DMS79 treated with DMSO at 0.1 percent for 48 hours (cell line): Measurements from ENCODE around the gene NTM.
"Not testable (repeated sequence)": the region's sequence is repeated elsewhere in the genome, so short reads cannot be mapped to it uniquely, and the experiment has no call there.

ENCODE experiments used
- DNase-seq: peaks from one replicate; lab custom pipeline; 2025; lab: John Stamatoyannopoulos, UW

Gene NTM

DNA sequence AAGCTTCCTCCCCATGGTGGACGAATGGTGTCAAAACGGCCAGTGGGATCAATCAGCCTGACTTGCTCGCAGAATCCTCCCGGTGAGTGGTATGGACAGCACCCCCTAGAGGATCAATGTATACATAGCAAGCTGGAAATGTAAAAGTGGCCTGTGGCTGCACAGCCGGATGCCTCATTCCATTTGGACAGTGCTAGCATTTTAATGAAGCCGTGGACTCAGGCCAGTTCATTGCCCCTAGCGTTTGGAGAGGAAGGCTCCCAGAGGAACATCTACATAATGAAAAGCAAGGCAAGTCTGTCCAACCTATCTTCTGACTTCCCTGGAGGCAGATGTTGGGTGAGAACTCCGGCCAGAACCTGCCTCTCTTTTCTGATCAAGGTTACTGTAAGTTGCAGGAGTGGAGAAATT, 942.3 kb downstream of the NTM start:
- DNase-seq: no peak

DNA sequence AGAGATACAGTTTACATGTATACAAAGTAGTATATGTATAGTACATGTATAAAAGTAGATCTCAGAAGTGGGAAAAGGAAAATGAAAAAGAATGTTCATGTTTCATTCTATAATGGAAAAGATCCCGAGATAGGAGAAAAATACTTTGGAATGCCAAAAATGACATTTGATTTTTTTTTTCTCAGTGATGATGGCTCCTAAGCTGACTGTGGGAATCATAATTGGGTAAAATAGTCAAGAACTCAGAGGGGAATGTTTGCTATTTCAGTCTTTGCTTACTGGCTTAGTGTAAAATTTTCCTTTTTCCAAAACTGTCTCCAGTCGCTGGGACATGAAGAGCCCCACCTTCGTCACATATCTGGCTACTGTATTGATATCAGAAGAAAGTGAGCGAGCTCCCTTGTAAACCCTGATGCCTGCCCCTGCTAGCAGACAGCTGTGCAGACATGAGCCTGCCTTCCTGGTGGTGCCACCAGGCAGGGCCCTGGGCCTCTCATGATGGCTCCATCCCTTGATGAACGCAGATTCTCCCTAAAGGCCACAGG, 944.6 kb downstream of the NTM start:
- DNase-seq: no peak

DNA sequence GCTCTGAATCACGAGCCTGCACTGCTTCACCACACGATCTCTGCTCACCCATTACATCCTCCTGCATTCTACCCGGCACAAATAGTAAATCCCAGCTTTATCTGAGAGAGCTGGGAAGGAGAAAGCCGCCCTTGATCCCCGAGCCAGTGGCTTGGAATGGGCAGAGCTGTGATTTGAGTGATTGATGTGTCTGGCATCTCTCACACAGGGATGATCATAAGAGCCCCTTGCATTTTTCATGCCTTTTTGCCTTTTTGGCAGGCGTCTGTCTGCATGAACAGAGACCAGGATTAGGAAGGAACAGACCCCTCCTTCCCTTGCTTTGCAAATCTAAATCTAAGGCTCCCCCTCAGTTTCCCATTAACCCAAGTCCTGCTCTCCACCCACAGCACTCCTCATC, 945.3 kb downstream of the NTM start:
- no peak for DNase-seq

DNA sequence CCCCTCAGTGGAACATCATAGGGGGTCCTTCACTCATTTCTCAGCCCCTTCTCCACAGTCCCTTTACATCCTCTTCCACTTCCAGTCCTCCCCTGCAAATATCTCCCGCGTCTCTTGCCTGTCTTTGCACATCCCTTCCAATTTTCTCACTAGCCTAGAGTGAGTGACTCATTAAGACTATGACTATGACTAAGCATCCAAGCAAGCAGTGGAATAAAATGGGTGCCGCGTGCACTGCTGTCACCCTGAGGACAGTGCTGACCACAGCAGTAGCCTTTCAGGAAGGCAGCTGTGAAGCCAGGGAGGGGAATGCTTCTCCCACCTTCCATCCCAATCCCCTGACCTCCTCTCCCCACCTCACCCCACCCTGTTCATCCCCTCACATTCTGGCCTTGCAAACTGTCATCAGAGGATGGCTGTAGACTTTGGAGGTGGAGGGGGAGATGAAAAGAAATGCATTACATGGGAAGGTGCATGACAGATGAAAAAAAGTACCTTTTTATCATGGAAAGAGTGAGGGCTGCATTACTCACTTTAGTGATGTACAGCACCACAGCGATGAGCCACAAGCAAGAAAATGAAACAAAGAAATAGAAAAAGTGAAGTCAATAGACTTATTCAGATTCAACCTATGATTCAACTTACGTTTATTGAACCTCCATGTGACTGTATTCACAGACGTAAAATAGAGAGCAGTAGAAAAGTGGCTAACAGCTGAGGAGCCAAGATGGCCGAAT, 948.2 kb downstream of the NTM start:
- no peak for DNase-seq

DNA sequence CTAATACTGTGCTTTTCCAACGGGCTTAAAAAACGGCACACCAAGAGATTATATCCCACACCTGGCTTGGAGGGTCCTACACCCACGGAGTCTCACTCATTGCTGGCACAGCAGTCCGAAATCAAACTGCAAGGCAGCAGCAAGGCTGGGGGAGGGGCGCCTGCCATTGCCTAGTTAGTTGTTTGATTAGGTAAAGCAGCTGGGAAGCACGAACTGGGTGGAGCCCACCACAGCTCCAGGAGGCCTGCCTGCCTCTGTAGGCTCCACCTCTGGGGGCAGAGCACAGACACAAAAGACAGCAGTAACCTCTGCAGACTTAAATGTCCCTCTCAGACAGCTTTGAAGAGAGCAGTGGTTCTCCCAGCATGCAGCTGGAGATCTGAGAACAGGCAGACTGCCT, 949.0 kb downstream of the NTM start:
- DNase-seq: not testable (repeated sequence)

DNA sequence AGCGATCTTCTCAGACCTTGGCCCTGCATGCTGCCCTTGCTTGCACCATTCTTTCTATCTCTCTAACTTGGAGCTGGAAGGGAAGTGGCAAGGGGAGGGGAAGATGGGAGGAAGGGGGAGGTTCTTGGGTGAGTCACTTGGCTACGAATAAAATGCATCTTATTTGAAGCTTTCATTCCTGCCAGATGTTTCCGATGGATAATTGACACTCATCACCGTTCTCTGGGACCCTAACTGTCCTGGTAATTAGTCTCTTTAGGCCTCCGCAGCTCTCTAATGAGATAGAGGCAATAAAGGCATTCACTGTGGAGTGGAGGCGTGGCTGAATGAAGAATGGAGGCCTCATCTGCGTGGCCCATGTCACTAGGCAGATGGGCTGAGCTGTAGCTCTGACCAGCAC, 960.1 kb downstream of the NTM start:
- DNase-seq: no peak

DNA sequence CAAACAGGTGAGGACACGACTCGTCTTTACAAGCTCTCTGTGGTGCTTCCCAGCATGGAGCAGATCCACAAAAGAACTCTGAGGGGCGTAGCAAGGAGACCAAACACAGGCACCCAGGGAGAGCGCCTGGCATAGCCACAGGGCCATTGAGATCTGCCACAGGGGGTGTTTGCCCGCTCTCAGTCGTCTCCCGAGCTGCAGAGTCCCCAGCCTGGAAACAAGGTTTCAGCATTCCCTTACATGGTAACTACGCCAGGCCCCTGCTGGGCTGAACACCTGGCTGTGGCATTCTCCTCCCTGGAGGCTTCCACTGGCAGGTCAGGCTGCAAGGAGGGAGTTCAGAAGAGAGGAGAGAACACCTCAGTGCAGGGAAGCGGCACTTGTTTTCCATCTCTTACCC, 962.1 kb downstream of the NTM start:
- DNase-seq: no peak

DNA sequence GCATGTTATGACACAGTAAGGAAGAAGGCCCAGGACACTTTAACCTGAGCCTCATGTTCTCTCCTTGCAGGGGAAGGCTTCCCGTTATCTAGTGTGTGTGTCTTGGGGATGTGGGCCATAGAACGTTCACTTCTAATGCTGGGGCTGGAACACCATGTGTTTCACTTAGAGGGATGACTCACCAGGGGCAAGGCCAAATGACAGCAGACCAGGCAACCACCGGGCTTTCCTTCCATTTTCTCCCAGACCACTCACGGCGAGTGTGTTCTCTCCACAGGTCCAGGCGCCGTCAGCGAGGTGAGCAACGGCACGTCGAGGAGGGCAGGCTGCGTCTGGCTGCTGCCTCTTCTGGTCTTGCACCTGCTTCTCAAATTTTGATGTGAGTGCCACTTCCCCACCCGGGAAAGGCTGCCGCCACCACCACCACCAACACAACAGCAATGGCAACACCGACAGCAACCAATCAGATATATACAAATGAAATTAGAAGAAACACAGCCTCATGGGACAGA, 964.4 kb downstream of the NTM start:
- DNase-seq: no peak

DNA sequence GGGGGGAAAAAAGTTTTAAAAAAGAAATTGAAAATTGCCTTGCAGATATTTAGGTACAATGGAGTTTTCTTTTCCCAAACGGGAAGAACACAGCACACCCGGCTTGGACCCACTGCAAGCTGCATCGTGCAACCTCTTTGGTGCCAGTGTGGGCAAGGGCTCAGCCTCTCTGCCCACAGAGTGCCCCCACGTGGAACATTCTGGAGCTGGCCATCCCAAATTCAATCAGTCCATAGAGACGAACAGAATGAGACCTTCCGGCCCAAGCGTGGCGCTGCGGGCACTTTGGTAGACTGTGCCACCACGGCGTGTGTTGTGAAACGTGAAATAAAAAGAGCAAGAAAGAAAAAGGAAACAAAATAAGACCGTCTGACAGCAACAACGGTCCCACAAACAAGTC, 964.9 kb downstream of the NTM start:
- no peak for DNase-seq

DNA sequence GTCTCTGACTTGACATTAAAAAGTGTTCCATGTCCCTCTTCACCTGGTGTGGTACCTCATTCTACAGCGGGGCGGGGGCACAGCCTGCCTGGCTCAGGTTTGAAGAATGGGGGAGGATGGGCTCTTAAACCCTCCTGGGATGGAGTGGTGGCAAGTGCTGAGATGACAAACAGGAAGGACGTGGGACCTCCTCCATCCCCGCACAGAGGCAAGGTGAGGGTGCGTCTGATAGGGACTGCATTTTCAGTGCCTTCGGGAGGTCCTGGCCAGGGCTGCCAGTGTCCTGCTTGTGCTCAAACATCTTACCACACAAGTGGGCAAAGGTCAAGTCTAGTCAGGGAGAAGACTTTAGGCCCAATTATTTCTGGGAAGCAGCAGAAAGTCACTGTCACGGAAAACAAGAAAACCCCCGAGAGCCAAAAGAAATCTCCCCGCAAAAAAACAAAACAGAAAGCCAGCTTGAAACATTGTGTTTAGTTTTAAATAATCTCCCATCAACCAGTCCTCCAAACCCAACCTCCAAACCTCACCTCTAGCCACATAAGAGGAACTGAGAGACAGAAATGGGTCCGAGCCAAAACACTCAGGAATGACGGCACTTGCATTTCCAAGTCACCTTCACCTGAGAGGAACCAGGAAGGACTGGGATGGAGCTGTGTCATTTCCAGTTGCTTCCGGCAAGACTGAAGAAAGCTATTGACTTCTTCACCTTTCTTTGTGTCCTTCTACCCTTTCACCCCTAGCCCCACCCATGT, 966.5 kb downstream of the NTM start:
- DNase-seq: no peak

DNA sequence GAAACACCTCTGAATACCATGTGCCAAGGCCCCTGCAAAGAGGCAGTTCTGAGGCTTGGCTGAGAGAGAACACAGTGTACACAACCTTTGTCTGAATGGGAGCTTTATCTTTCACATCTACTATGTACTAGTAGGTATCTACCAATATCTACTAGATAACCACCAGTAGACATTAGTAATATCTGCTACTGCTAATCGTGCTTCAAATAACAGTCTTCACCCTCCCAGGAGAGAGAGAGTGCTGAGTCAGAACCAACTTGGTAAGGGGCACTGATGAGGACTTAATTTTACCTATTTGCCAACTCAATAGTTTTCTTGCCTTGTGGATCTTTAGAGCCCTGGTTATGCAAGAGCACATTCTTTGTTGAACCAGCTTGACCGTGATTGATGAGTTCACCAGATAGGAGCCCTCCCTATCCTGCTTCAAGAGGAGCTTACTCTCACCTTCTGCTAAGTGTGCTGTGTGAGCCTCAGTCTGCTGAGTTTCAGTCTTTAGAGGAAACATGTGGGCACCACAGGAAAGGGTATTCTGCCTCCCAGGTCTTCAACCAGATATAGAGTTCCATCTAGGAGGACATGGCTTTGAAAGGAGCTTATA, 967.5 kb downstream of the NTM start:
- DNase-seq: no peak

DNA sequence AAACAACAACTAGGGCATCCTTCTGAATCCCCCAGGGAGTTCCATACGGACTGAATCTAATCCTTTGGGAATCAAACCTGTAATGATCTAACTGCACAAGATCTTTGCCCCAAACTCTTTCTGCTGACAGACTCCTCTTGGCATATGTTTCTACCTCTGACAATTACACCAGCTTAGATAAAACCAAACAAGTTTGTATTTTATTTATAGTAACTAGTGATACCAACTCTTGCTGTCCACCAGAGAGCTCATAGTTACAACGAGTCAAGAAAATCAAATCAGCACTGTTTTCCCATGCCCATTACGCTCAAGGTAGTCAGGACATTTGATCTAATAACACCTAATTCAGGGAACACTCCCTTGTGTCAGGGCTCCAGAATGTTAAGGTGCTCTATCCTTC, 972.0 kb downstream of the NTM start:
- no peak for DNase-seq

DNA sequence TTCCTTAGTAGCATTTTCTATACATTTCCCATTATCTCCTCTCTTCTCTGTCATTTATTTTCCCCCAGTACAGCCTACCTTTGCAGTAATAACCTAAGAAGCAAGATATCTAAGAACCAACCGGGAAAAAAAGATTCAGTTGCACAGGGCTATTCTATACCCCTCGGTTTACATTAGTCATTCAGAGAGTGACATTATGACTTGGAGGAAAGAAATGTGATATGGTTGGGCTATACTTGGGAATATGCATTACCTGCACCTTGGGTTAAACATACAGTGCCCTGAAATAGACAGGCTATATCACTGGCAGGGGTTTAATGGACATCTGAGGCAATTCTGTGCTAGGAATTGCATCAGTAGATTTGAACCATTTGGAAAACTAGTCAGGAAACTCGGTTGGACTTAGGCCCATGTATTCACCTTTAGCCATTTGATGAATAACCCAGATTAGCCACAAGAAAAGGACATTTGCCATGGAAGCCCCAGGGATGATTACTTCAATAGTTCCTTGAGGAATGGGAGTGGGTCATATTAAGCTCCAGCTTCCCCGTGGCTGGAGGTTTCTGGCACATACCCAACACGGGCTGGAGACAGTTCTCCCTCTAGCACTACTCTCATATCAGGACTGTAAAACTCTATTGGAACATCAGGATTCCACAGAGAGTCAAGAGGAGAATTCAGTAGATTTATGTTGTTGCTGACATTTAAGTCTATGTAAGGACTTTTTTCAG, 973.2 kb downstream of the NTM start:
- no peak for DNase-seq

DNA sequence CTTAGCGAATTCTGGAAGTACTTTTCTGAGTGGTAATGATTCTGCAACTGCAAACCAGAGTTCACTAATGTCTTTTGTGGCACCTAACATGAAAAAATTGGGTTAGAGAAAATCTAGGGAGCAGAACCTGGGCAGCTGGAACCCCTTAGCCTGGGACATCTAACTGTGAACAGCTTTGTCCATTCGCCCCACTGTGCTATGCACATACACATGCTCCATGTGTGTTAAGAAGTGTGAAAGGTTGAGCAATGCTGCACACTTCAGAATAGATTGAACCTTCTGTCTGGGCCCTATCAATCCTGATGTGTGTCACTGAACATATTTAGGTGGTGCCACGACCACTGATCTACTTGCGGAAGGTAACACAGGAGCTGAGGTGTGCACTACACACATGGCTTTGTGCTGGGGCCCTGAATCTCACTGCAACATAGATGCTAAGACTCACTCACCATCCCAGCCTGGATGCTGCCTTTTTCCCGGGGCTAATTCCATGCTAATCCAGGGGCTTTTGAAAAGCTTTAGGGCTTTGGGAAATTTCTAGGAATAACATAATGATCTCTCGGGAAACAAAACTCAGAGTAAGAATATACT, 976.2 kb downstream of the NTM start:
- no peak for DNase-seq

DNA sequence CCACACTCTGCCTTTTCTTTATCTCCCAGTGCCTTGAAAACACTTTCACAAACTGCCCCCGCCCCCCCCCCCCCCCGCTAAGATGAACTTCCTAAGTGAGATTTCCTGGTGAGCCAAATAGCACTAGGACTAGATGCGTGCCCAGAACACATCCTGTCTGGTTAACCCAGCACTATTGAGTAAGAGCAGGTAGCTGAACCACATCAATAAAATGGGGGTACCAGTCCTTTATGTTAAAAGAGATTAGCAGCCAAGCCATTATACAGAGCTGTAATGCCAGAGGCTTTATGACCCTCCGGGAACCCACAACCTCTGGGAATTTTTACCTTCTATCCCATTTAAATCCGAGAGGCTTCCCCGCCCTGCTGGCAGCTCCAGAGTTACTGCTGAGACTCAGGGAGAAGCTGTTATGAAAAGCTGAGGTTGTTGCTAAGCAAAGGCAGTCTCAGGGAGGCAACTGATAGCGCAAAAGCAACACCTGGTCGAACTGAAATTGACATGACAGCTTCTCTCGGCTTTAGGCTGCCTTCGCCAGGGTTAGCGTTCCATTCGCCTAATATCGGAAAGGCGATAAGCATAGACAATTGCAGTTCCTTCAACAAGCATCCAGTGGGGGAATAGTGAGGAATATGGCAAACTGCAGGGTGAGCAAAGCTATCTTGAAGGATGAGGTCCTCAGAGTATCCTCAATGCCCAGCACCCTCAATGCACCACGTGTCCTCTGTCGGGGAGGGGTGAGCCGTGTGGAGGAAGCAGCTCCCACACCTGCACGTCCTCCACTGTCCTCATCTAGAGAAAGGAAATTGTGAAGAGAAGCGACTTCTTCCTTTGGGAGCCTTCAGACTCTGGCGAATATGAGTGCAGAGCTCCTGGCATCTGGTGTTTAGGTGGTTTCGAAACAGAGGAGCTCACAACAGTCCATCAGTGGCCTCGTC, 977.0 kb downstream of the NTM start:
- DNase-seq: no peak

DNA sequence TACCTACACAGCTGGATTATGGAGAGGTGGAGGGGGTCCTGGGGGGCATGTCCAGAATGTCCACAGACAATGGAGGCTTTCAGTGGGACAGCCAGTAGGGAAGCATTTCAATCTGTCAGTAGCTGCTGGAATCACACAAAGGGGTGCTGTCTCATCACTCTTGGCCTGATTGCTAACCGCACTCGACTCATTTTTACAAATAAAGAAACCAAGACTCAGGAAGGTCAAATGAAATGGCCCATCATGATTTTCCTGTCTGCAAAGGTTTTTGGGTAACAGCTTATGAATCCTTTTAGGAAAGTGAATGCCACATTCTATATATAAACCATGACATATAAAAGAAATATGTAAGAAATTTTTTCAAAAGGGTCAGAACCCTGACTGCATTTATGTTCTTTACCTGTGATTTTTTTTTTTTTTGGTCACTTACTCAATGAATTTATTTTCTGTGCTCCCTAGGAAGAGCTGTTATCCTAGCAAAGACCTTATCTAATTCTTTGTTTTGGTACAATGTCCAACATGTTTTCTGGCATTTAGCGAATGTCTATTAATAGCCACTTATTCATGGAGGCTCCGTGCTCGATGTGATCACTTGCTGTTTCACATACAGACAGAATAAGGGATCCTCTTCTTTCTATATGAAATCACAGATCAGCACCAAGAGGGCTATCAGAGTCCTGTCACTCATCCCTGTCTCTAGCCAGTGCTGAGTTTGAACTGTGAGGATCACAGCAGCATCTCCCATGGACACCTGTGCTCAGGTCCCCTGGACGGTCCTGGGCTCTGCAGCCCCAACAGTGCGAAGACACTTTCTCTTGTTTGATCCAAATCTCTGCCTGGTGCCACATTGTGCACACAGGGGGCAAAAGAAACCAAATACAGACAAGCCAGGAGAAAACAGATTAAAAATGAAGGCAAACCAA, 979.7 kb downstream of the NTM start:
- no peak for DNase-seq

DNA sequence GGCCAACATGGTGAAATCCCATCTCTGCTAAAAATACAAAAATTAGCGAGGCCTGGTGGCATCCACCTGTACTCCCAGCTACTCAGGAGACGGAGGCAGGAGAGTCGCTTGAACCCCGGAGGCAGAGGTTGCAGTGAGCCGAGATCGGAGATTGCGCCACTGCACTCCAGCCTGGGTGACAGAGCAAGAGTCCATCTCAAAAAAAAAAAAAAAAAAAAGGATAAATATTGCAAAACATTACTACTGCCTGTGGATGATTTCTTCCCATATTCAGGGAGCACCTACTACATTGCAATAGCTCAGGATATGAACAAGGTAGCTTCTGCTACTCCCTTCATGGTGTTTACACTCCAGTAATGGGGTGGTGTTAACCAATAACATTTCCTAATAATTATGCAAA, 980.6 kb downstream of the NTM start:
- DNase-seq: no peak

DNA sequence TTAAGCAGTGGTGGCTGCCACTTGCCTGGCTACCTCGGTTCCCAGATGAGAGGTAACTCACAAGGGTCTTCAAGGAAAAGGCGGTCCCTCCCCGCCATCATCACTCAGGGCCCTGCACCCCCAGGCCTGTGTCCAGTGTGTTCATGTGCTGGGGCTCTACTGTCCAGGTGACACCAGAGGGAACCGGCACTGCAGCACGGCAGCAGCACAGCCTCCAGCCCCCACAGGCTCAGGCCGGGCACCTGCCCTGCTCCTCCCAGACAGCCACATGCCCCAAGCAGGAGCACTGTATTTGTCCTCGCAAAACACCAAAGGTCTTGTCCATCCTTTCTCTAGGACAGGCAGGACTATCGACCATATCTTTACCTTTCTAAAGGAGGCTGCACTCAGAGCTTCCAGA, 982.1 kb downstream of the NTM start:
- no peak for DNase-seq

DNA sequence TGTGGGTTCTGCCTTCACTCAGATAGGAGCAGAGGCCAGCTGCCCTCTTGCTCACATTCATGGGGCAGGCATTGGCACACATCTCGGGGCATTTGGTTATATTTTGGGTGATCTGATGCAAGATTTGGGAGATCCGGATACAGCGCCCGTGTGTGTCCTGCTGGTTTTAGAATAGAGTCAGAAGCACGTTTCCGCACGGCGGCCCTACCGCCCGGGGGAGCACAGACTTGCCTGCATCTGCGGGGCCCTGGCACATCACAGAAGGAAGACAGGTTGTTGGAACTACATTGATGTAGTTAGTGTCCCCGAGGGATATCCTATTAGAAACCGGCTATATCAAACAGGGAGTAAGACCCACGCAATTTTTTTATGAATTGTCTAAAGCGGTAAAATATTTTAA, 982.8 kb downstream of the NTM start:
- no peak for DNase-seq
